ENCODE results near the gene ZNF443.
"Not testable (repeated sequence)": the region's sequence is repeated elsewhere in the genome, so short reads cannot be mapped to it uniquely, and the experiment has no call there.

The ZNF443 gene

GRCh38 chr19:12448808-12449207 is 8.0 kb upstream of the ZNF443 start:
- DNase-seq (ENCODE audit: low read depth), result no peak
- no peak for TF ChIP-seq CTCF (IDR thresholded peaks at IDR 0.05; ENCODE audit: insufficient read depth, low read depth, low read length, missing control alignments)
- H3K4me3 ChIP-seq (ENCODE audit: low read depth, low read length), result no peak overlapping the region

- peak overlapping the region; percentile 91 for H3K4me3 ChIP-seq (ENCODE audit: low read depth, low read length)
- DNase-seq (ENCODE audit: low read depth), result peak; percentile 45
Measured at GRCh38 chr19:12439686-12440540, 908 bp downstream of the ZNF443 start.

GRCh38 chr19:12430726-12431299 is 10.0 kb downstream of the ZNF443 start:
- not testable (repeated sequence) for H3K4me3 ChIP-seq (ENCODE audit: low read depth, low read length); DNase-seq (ENCODE audit: low read depth)

- TF ChIP-seq CTCF (IDR thresholded peaks at IDR 0.05; ENCODE audit: insufficient read depth, low read depth, low read length, missing control alignments), result no peak
- DNase-seq (ENCODE audit: low read depth), result no peak
- H3K4me3 ChIP-seq (ENCODE audit: low read depth, low read length), result no peak overlapping the region
Measured at GRCh38 chr19:12425888-12426274, 14.9 kb downstream of the ZNF443 start.

- no peak overlapping the region for H3K4me3 ChIP-seq (ENCODE audit: low read depth, low read length)
- no peak for DNase-seq (ENCODE audit: low read depth)
- TF ChIP-seq CTCF (IDR thresholded peaks at IDR 0.05; ENCODE audit: insufficient read depth, low read depth, low read length, missing control alignments), result no peak
Measured at GRCh38 chr19:12425236-12425887, 15.5 kb downstream of the ZNF443 start.

- not testable (repeated sequence) for H3K4me3 ChIP-seq (ENCODE audit: low read depth, low read length); DNase-seq (ENCODE audit: low read depth)
Measured at GRCh38 chr19:12417273-12417672, 23.5 kb downstream of the ZNF443 start.

GRCh38 chr19:12411893-12412292 is 28.9 kb downstream of the ZNF443 start:
- no peak overlapping the region for H3K4me3 ChIP-seq (ENCODE audit: low read depth, low read length)
- TF ChIP-seq CTCF (IDR thresholded peaks at IDR 0.05; ENCODE audit: insufficient read depth, low read depth, low read length, missing control alignments), result no peak
- no peak for DNase-seq (ENCODE audit: low read depth)

- peak; percentile 96 for DNase-seq (ENCODE audit: low read depth)
- H3K4me3 ChIP-seq (ENCODE audit: low read depth, low read length), result peak within 1 kb of the TSS; percentile 79
- no peak for TF ChIP-seq CTCF (IDR thresholded peaks at IDR 0.05; ENCODE audit: insufficient read depth, low read depth, low read length, missing control alignments)
Measured at GRCh38 chr19:12400633-12401502, 40.0 kb downstream of the ZNF443 start, which contains the start of gene ZNF799. TSS of gene ZNF799 (minus strand) at chr19:12401271. CDS start at chr19:12401070, 201 bp downstream.

GRCh38 chr19:12399901-12400632 is 40.8 kb downstream of the ZNF443 start:
- peak; percentile 3 for DNase-seq (ENCODE audit: low read depth)
- H3K4me3 ChIP-seq (ENCODE audit: low read depth, low read length), result peak overlapping the region; percentile 79

- not testable (repeated sequence) for DNase-seq (ENCODE audit: low read depth); H3K4me3 ChIP-seq (ENCODE audit: low read depth, low read length)
Measured at GRCh38 chr19:12391148-12391547, 49.7 kb downstream of the ZNF443 start.

- H3K4me3 ChIP-seq (ENCODE audit: low read depth, low read length); DNase-seq (ENCODE audit: low read depth): not testable (repeated sequence)
Measured at GRCh38 chr19:12386365-12386764, 54.5 kb downstream of the ZNF443 start.
